Stimulated activated CD8-positive, alpha-beta memory T cell treated with anti-CD3 and anti-CD28 coated beads, Interleukin-12 subunit alpha, Interleukin-12 subunit beta, amount 100 ng/mL, for 1 hour (primary cell): ENCODE results near the gene AP1M2.

Source experiments
- DNase-seq: peaks from one replicate; pipeline ENCODE4 v3.0.0-alpha.2; 2020; ENCODE audit warnings: low read depth

The AP1M2 gene

DNA sequence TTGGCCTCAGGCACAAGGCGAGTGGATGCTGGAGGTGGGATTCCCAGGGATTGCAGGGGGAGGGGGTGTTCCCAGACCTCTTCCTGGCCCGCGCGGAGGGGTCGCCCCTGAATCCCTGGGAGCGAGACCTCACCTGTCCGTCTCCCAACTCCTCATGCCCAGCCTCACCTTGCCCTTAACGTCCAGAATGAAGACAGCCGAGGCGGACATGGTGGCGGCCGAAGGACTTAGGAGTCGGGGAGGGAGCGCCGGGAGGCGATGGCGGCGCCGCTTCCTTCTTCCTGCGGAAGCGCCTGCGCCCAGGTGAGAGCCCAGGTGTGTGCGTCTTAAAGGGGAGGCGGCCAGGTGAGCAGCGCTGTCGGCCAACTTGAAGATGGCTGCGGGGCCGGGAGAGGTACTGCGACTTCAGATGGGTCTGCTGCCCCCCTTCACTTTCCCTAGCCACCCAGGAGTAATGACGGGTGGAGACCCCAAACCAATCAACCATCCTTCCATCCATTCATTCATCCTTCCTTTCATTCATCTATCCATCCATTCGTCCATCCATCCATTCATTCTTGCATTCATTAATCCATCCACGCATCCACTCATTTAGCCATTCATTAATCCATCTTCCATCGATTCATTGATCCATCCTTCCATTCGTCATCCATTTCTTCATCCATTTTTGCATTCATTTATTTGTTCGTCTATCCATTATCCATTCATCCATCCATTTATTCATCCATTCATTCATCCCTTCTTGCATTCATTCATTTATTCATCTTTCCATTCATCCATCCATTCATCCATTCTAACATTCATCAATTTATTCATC lies at the start of gene AP1M2:
Gene AP1M2, minus strand, starts transcription at position 291 of the 817 bp plus-strand sequence. Its CDS starts 81 bp downstream, at position 210.
- DNase-seq: no peak

DNA sequence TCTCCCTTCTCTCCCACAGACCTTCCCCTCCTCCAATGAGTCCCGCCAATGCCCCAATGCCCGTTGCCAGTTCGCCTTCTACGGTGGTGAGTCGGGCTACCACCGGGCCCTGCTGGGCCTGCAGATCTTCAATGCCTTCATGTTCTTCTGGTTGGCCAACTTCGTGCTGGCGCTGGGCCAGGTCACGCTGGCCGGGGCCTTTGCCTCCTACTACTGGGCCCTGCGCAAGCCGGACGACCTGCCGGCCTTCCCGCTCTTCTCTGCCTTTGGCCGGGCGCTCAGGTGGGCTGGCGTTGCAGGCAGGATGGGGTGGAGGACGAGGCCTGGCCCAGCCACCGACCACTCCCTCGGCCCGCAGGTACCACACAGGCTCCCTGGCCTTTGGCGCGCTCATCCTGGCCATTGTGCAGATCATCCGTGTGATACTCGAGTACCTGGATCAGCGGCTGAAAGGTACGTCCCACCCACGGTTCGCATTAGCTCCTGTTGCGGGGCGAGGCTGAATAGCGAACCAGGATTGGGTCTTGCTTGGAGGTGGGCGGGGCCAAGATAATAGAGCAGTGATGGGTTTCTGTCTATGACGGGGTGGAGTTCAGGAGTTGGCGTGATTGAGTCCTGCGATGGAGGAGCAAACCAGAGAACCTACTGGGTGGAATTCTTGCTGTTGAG lies 49.3 kb upstream of the AP1M2 start:
- no peak for DNase-seq

DNA sequence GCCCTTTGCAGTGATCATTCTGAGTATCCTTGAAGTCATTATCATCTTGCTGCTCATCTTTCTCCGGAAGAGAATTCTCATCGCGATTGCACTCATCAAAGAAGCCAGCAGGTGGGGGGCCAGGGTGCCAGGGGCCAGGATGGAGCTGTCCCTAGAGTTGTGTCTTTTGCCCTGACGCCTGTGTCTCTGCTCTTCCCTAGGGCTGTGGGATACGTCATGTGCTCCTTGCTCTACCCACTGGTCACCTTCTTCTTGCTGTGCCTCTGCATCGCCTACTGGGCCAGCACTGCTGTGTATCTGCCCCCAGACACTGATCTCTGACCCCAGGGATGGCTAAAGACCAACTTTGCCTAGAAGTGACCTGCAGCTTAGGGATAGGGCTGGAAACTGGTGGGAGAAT lies 47.9 kb upstream of the AP1M2 start:
- no peak for DNase-seq

DNA sequence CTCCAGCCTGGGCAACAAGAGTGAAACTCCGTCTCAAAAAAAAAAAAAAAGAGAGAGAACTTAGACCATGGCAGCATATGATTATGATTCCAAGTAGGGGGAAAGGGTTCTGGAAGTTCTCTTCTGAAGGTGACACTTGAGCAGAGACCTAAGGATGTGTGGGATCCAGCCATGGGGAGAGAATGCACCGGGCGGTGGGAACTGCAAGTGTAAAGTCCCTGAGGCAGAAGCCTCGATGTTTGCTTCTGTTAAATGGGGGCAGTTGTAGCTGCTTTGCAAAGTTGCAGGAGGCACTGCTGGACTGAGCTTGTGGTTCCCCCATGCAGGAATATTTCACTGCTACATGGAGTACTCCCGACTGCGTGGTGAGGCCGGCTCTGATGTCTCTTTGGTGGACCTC lies 47.3 kb upstream of the AP1M2 start:
- no peak for DNase-seq

DNA sequence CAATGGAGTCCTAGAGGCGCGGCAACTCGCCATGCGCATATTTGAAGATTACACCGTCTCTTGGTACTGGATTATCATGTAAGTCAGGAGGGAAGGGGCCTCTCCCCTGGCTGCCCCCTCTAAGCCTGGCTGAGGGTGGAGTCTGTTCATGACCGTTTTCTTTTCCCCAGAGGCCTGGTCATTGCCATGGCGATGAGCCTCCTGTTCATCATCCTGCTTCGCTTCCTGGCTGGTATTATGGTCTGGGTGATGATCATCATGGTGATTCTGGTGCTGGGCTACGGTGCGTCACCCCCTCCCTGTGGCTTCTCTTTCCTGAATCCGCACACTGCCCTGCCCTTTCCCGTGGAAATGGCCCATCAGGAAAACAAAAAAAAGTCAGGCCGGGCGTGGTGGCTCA lies 44.8 kb upstream of the AP1M2 start:
- DNase-seq: no peak

DNA sequence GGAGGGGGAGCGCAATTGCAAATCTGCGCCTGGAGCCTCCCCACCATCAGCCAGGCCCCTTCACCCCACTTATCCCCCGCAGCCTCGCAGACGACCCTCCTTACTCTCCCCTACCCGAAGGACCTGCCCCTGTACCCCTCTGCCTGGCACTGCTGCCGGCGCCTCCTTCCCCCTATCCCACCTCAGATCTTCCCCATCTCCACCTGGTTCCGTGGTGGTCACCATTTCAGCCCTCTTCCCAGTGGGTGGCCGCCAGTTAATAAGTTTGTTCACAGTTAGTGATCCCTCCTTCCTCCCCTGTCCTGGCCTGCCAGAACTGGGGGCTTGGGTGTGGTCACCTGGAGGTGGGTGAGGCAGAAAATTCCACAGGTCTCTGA lies 38.6 kb upstream of the AP1M2 start:
- no peak for DNase-seq

DNA sequence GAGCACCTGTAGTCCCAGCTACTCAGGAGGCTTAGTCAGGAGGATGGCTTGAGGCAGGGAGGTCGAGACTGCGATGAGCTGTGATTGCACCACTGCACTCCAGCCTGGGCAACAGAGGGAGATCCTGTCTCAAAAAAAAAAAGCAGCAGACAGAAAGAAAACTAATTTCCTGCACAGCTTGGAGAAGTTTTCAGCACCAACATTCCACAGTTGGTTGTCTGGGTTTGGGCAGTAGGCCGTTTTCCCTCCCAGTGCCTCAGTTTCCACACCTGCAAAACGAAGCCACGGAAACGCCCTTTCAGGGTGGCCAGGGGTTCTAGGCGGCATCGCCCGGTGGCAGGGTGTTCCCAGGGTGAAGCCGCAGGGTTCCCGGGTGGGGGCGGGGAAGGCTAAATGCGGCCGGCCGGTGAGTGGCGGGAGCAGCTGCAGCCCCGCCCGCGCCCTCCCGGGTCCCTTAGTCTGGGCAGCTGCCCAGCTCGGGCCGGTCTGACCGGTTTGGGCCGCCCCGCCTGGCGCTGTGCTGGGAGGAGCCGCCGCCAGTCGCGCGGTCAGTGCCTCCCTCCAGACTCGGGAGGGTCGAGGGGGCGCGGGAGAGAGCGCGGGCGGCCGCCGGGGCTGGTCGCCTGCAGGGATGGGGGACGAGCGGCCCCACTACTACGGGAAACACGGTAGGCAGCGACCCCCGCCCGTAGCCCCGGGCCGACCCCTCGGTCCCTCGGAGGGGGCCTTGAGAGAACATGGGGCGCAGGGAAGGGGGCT lies 38.1 kb upstream of the AP1M2 start, which contains the start of gene SLC44A2:
Gene SLC44A2, plus strand, starts transcription at position 551 of the 759 bp plus-strand sequence. Its CDS starts 81 bp downstream, at position 632.
- DNase-seq: no peak

DNA sequence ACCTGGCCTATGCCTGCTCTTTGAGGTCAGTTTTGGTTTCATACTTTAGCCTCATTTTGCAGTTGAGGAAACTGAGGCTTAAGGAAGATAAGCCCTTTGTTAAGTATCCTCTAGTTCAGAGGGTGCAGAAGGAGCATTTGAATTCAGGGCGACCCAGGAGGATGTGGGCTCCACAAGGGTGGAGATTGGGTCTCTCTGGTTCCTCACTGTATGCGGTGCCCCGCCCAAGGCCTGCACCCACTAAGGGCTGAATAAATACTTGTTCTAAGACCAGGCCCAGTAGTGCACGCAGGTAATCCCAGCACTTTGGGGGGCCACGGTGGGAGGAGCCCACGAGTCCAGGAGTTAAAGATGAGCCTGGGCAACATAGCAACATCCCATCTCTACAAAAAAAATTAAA lies 37.5 kb upstream of the AP1M2 start:
- no peak for DNase-seq

DNA sequence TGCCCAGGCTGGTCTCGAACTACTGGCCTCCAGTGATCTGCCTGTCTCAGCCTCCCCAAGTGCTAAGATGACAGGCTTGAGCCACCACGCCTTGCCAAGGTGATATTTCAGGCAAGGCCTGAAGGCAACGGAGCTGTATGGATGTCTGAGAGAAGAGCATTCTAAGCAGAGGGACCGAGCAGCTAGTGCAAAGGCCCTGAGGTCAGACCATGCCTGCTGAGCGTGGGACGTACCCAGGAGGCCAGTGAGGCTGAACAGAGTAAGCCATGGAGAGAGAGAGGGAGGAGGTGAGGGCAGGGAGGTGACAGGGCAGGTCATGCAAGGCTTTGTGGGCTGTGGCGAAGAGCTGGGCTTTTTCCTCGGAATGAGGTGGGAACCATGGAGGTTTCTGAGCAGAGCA lies 34.9 kb upstream of the AP1M2 start:
- no peak for DNase-seq

DNA sequence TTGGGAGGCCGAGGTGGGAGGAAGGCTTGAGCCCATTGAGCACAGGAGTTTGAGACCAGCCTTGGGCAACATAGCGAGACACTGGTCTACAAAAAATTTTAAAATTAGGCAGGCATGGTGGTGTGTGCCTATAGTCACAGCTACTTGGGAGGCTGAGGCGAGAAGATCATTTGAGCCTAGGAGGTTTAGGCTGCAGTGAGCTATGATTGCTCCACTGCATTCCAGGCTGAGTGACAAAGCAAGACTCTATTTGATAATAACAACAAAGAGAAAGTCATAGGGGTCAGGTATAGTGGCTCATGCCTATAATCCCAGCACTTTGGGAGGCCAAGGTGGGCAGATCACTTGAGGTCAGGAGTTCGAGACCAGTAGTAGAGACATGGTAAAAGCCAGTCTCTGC lies 33.7 kb upstream of the AP1M2 start:
- DNase-seq: no peak

DNA sequence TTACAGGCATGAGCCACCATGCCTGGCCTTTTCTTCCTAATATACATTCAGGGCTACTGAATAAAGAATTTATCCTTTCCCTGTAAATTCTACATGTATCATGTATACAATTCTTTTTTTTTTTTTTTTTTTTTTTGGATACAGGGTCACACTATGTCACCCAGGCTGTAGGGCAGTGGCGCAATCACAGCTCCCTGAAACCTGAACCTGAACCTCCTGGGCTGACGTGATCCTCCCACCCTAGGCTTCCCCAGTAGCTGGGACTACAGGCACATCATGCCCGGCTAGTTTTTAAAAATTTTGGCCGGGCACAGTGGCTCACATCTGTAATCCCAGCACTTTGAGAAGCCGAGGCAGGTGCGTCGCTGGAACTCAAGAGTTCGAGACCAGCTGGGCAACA lies 31.7 kb upstream of the AP1M2 start:
- no peak for DNase-seq

DNA sequence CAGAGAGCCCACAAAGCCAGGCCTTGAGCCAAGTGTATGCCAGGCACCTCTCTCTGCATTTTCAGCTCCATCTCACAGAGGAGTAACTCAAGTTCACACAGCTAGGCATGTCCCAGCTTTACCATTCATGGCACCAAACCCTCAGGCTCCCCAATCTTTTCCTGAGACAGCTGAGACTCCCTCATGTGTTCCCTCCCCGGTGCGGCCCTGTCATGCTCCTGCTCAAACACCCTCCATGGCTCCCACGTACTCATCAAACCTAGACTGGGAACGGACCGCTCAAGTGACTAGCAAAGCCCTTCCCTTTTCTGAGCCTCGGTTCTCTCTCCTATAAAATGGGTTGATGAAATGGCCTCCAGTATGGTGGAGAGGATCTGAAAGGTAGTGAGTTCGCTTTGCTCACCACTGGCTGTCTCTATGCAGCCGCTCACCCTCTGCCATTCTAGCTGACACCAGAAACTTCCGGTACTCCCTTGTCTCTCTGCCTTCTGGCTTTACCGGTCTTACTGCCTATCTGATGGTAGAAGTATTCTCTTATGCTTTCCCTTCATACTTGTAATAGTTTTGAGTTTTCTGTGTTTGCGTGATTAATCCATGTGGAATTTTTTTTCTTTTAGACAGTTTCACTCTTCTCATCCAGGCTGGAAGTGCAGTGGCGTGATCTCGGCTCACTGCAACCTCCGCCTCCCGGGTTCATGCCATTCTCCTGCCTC lies 30.5 kb upstream of the AP1M2 start:
- no peak for DNase-seq

DNA sequence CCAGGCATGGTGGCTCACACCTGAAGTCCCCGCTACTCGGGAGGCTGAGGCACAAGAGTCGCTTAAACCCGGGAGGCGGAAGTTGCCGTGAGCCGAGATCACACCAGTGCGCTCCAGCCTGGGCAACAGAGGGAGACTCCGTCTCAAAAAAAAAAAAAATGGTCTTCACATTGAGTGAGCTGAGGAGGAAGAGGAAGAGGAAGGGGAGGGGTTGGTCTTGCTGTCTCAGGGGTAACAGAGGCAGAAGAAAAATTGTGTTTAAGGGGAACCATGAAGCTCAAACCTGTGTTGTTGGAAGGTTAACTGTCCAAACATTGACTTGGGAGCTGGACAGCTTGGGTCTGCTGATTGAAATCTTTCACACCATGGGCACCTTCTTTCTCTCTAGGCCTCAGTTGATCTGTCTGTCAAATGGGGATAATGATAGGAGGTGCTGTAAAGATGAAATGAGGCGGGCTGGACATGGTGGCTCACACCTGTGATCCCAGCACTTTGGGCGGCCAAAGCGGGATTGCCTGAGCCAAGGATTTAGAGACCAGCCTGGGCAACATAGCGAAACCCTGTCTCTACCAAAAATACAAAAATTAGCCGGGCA lies 28.4 kb upstream of the AP1M2 start:
- DNase-seq: no peak

DNA sequence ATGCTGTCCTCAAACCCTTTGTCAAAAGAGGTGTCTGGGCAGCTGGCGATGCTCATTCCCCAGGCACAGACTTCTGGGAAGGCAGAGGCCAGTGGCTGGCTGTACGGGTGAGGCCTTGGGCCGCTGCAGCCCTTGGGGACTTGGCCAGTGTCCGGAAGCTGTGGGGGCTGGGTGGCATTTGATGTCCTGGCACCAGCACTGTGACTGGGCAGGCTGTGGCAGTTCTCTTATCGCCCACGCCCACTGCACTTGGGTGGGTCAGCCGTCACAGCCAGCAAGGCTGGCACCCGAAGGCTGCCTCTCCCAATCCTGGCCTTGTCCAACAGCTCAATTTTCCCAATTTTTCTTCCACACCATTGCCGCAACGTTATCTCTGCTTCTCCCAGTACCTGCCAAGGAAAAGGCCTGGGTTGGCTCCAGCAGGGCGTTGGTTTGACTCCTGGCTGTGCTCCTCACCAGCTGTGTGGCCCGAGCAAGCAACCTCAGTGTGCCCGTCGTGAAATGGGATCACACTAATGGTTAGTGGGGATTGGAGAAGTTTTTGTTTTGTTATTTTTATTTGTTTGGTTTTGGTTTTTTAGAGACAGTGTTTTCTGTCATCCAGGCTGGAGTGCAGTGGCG lies 25.5 kb upstream of the AP1M2 start:
- no peak for DNase-seq

DNA sequence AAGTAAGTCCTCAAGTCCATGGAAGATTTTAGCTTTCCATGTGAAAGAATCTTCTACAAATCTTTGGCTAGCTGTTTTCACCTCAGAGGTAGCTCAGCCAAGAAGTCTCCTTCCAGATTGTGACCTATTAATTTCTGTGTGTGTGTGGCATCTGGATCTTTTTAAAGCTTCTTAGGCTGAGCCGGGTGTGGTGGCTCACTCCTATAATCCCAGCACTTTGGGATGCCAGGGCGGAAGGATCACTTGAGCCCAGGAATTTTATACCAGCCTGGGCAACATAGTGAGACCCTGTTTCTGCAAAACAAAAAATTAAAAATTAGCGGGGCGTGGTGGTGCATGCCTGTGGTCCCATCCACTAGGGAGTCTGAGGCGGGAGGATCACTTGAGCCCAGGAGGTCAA lies 24.8 kb upstream of the AP1M2 start:
- DNase-seq: no peak

DNA sequence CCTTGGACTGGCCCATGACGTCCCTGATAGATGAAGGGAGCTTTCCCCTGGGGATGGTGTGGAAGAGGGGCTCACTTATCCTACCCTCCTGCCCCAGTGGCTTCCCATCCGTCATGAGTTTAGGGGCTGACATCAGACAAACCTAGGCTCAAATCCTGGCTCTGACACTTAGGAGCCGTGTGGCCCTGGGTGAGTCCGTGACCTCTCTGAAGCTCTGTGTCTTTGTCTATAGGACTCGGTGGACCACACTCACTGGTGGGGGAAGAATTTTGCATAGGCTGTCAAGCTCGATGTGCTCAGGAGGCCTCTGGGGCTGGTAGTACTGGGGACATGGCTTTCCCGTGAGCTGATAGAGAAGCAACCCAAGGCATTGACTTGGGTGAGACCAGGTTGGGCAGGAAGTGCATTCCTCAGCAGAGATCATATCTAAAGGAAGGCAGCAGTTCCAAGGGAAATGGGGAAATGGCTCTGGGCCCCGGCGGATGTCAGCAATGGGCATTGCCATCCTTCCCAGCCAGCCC lies 17.4 kb upstream of the AP1M2 start:
- DNase-seq: no peak

DNA sequence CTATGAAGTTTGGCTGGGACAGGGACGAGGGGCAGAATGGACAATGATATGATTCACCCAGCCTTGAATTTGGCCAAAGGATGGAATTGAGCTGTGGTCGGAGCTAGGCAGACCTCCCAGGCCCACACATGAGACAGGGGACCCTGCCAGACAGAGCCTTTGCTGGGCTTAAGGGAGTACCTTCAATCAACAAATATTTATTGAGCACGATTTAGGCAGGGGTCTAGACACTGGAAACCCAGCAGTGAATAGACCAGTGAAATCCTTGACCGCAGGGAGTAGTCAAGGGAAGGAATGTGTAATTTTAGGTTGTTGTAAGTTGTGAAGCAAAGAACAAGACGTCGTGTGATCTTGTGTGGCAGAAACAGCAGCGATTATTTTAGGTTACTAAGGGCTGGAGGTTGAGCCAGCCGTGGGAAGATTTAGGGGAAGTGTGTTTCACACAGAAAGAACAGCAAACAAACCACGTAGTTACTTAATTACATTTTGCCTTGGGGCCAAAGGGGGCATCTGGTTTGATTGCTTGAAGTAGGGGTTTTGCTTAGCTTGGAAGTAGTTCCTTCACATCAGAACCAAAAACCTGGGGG lies 16.9 kb upstream of the AP1M2 start:
- no peak for DNase-seq

DNA sequence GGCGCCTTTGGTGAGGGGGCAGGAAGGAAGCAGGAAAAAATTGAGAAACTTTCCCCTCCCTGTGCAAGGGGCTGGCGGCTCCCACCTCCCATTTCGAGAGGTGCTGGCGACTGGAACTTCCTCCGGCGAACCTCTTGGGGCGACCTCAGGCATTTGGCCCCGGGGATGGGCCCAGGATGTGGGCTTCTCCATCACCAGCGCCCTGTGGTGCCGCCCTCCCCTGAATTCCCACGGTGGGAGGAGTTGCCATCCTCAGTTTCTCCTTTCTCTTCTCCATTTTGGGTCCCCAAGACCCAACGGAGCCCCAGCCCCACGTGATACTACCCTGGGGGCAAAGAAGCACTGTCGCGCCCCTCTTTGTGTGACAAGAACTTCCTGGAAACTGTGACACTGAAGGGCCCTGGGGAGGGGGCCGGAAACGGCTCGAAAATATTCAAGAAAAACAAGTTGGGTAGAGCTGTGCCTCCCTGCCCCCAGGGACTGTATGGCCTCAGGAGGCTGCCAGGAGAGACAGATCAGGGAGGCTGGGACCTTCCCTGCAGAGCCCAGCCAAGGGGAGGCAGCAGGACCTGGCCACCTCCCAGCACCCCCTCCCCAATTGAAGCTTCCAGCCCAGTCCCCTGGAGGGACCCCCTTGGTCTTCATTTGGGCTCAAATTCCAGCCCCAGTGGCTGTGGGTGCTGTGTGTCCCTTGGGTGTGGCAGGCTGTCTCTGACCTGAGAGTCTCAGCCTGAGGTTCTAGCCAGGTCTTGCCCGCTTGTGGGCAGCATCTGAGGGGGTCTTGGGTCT lies 16.2 kb upstream of the AP1M2 start:
- DNase-seq: peak; percentile 75

DNA sequence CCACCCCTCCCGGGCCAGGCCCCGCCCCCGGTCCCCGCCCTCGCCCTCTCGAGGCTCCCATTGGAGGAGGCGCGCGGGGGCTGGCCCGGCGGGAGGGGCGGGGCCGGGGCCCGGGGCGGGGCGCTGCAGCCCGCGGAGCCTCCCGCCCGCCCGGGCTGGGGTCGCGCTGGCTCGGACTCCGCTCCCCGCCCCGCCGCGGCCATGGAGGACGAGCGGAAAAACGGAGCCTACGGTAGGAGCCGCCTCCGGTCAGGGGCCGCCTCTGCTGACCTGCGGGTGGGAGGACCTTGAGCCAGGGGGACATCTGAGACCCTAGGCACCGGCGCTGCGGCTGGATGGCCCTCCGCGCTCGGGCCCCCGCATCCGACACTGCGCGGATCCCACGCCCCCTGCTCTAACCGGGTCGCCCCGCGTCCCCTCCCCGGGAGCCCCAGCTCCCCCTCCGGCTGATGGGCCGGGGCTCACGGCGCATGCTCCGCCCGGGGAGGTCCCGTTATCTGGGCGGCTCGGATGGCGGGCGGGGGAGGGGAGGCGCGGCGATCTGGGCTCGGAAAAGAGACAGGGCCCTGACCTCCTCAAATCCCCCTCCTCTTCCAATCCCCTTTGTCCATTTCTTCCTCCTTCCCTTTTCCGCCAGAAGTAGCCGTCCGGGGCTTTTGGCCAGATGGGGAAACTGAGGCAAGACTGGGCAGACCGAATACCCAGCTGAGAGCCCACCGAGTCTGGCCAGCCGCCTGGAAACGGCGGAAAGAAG lies 15.4 kb upstream of the AP1M2 start:
- peak; percentile 81 for DNase-seq
